ENCODE results near the gene TIAL1. TPM values are rescaled to one million over a fixed set of nuclear protein-coding genes. Genes with fewer than 3 reads are reported as not detected.
A peak's percentile ranks its signal among the peaks of the same experiment; 100 is the strongest.

TIAL1 gene
- total and polyA plus RNA-seq, 2 of the 13 experiments (the other 11 are each of a cell fraction or from before 2014, with no cell fraction given) = 31.5 to 148 TPM

GRCh38 chr10:119596537-119597404 is at the start of gene TIAL1 (continued):
- TF ChIP-seq, protein P1, sequence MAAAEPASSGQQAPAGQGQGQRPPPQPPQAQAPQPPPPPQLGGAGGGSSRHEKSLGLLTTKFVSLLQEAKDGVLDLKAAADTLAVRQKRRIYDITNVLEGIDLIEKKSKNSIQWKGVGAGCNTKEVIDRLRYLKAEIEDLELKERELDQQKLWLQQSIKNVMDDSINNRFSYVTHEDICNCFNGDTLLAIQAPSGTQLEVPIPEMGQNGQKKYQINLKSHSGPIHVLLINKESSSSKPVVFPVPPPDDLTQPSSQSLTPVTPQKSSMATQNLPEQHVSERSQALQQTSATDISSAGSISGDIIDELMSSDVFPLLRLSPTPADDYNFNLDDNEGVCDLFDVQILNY (CRISPR knock-in tag; conservative IDR thresholded peaks at IDR 0.05) = peak; percentile 97
- no peak for TF ChIP-seq ZNF484 (CRISPR knock-in tag; IDR thresholded peaks at IDR 0.05; ENCODE audit: borderline replicate concordance, low read depth)
- 0 out of 2 replicates have a peak, but pooled peaks have one; percentile 56 for TF ChIP-seq ZNF839 (CRISPR knock-in tag; IDR thresholded peaks at IDR 0.05; ENCODE audit: borderline replicate concordance)
- peak; percentile 98 for TF ChIP-seq ARID4A (CRISPR knock-in tag; IDR thresholded peaks at IDR 0.05; ENCODE audit: borderline replicate concordance)
- TF ChIP-seq ZNF17 (CRISPR knock-in tag; IDR thresholded peaks at IDR 0.05) = no peak; the same call in 1 of the 2 replicates
- TF ChIP-seq ZNF850 (CRISPR knock-in tag; conservative IDR thresholded peaks at IDR 0.05) = no peak
- no peak for TF ChIP-seq CHCHD3 (CRISPR knock-in tag; IDR thresholded peaks at IDR 0.05)
- TF ChIP-seq SNRNP70 (IDR thresholded peaks at IDR 0.05; ENCODE audit: low read depth, low read length) = no peak
- TF ChIP-seq NFE2L1 (CRISPR knock-in tag; IDR thresholded peaks at IDR 0.05; ENCODE audit: borderline replicate concordance) = no peak
- TF ChIP-seq MAFK (conservative IDR thresholded peaks at IDR 0.05 in 1 of 2, IDR thresholded peaks at IDR 0.05 in 1 of 2; ENCODE audit: low read length in 2 of 2) = no peak
- no peak for TF ChIP-seq CHD2 (IDR thresholded peaks at IDR 0.05; ENCODE audit: low read depth, low read length)
- TF ChIP-seq ZNF343 (CRISPR knock-in tag; IDR thresholded peaks at IDR 0.05) = peak; percentile 40; the same call in 1 of the 2 replicates
- TF ChIP-seq ETV5 (CRISPR knock-in tag; IDR thresholded peaks at IDR 0.05; ENCODE audit: borderline replicate concordance) = peak; percentile 16
- TF ChIP-seq, protein P2, sequence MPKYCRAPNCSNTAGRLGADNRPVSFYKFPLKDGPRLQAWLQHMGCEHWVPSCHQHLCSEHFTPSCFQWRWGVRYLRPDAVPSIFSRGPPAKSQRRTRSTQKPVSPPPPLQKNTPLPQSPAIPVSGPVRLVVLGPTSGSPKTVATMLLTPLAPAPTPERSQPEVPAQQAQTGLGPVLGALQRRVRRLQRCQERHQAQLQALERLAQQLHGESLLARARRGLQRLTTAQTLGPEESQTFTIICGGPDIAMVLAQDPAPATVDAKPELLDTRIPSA (CRISPR knock-in tag; IDR thresholded peaks at IDR 0.05; ENCODE audit: borderline replicate concordance) = no peak
- TF ChIP-seq KDM2A (CRISPR knock-in tag; IDR thresholded peaks at IDR 0.05; ENCODE audit: borderline replicate concordance, low read depth) = peak; percentile 74
- no peak for TF ChIP-seq SETDB1 (CRISPR knock-in tag; IDR thresholded peaks at IDR 0.05; ENCODE audit: borderline replicate concordance)
- TF ChIP-seq ZNF567 (CRISPR knock-in tag; IDR thresholded peaks at IDR 0.05; ENCODE audit: borderline replicate concordance) = no peak
- no peak for TF ChIP-seq ZFP36 (IDR thresholded peaks at IDR 0.05; ENCODE audit: borderline replicate concordance, low read depth, low read length, partially characterized antibody)
- TF ChIP-seq FOXP4 (CRISPR knock-in tag; IDR thresholded peaks at IDR 0.05) = no peak
- TF ChIP-seq PRMT3 (CRISPR knock-in tag; IDR thresholded peaks at IDR 0.05; ENCODE audit: borderline replicate concordance, low read depth) = no peak
- peak; percentile 47; the same call in 1 of the 2 replicates for TF ChIP-seq KLF6 (CRISPR knock-in tag; IDR thresholded peaks at IDR 0.05)

Measured in HepG2 (cell line).